ENCODE results near the gene PSORS1C2.

PSORS1C2 gene

GRCh38 chr6:31112478-31112877, 26.4 kb downstream of the PSORS1C2 start, which contains the start of gene C6orf15:
C6orf15 (minus strand) TSS chr6:31112575; CDS start chr6:31112555, 20 bp downstream.
- DNase-seq, result no peak

- no peak for DNase-seq
These were observed 27.2 kb downstream of the PSORS1C2 start for GRCh38 chr6:31111712-31112111.

GRCh38 chr6:31110825-31111582, 27.9 kb downstream of the PSORS1C2 start:
- no peak for DNase-seq

DNA sequence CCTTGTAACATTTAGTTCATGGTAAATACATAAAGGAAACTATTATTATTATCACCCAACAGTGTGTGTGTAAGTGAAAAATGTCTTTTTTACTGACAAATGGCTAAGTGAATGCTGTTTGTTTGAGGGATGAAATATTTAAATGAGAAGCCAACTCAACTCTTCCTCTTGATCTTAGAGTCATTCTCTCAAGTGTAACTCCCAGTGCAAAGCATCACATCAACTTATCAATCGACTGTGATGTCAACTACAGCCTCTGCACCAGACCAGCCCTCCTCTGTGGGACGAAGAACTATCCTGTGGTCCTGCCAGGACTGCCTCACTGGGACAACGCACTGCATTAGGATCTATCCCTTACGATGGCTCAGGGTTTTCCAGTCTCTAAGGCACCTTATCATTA, 31.8 kb downstream of the PSORS1C2 start:
- DNase-seq, result no peak

GRCh38 chr6:31103136-31103535, 35.7 kb downstream of the PSORS1C2 start:
- DNase-seq, result no peak

GRCh38 chr6:31098449-31098938, 40.4 kb downstream of the PSORS1C2 start:
- DNase-seq, result no peak

- DNase-seq, result no peak
These were observed 42.2 kb downstream of the PSORS1C2 start for GRCh38 chr6:31096656-31097055.

- no peak for DNase-seq
These were observed 42.7 kb downstream of the PSORS1C2 start for GRCh38 chr6:31096215-31096614.

GRCh38 chr6:31094389-31094881, 44.4 kb downstream of the PSORS1C2 start:
- peak; percentile 14 for DNase-seq

GRCh38 chr6:31092769-31093505, 45.9 kb downstream of the PSORS1C2 start:
- DNase-seq, result no peak

DNA sequence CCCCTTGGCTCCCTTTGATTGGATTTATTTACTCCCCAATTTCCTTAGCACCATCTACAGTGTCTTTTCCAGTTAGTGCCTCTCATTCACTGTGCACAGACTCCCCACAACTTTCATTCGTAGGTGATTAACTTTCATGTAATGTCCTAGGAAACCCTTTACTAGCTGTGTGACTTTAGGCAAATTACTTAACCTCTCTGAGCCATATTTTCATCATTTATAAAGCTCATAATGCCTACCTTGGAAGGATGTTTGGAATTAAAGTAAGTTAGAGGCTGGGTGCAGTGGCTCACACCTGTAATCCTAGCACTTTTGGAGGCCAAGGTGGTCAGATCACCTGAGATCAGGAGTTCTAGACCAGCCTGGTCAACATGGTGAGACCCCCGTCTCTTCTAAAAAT, 46.6 kb downstream of the PSORS1C2 start:
- no peak for DNase-seq

GRCh38 chr6:31091680-31092079, 47.2 kb downstream of the PSORS1C2 start:
- no peak for DNase-seq

- DNase-seq, result no peak
These were observed 47.9 kb downstream of the PSORS1C2 start for GRCh38 chr6:31090973-31091364.

- no peak for DNase-seq
These were observed 48.4 kb downstream of the PSORS1C2 start for GRCh38 chr6:31090275-31090972.

All from NCI-H2029 (cell line).